ENCODE data around the gene PRPH2.
"Not testable (repeated sequence)": the region's sequence is repeated elsewhere in the genome, so short reads cannot be mapped to it uniquely, and the experiment has no call there.

PRPH2 gene

GRCh38 chr6:42740725-42741124, 18.3 kb upstream of the PRPH2 start:
- DNase-seq: no peak

- no peak for DNase-seq
Observed at GRCh38 chr6:42735976-42736375, 13.6 kb upstream of the PRPH2 start.

GRCh38 chr6:42733867-42734481, 11.6 kb upstream of the PRPH2 start:
- not testable (repeated sequence) for DNase-seq

- no peak for DNase-seq
Observed at GRCh38 chr6:42729731-42730130, 7.3 kb upstream of the PRPH2 start.

GRCh38 chr6:42727627-42728026, 5.2 kb upstream of the PRPH2 start:
- no peak for DNase-seq

- peak; percentile 6 for DNase-seq
Observed at GRCh38 chr6:42727087-42727611, 4.8 kb upstream of the PRPH2 start.

- peak; percentile 78 for DNase-seq
Observed at GRCh38 chr6:42726485-42727086, 4.2 kb upstream of the PRPH2 start.

GRCh38 chr6:42726026-42726425, 3.6 kb upstream of the PRPH2 start:
- DNase-seq: no peak

- DNase-seq: no peak
Observed at GRCh38 chr6:42724825-42725224, 2.4 kb upstream of the PRPH2 start.

- DNase-seq: no peak
Observed at GRCh38 chr6:42720739-42721138, 1.7 kb downstream of the PRPH2 start.

- no peak for DNase-seq
Observed at GRCh38 chr6:42715871-42716270, 6.5 kb downstream of the PRPH2 start.

- no peak for DNase-seq
Observed at GRCh38 chr6:42714098-42714761, 8.2 kb downstream of the PRPH2 start.

- no peak for DNase-seq
Observed at GRCh38 chr6:42711930-42712329, 10.5 kb downstream of the PRPH2 start.

GRCh38 chr6:42710316-42710715, 12.1 kb downstream of the PRPH2 start:
- DNase-seq: no peak

GRCh38 chr6:42709871-42710270, 12.5 kb downstream of the PRPH2 start:
- no peak for DNase-seq

GRCh38 chr6:42708096-42708495, 14.3 kb downstream of the PRPH2 start:
- no peak for DNase-seq

GRCh38 chr6:42707595-42707994, 14.8 kb downstream of the PRPH2 start:
- no peak for DNase-seq

- no peak for DNase-seq
Observed at GRCh38 chr6:42704937-42705374, 17.4 kb downstream of the PRPH2 start.

GRCh38 chr6:42704251-42704936, 18.0 kb downstream of the PRPH2 start:
- DNase-seq: no peak

- not testable (repeated sequence) for DNase-seq
Observed at GRCh38 chr6:42702786-42703185, 19.6 kb downstream of the PRPH2 start.

- no peak for DNase-seq
Observed at GRCh38 chr6:42702200-42702599, 20.2 kb downstream of the PRPH2 start.

GRCh38 chr6:42698217-42698616, 24.2 kb downstream of the PRPH2 start:
- no peak for DNase-seq

GRCh38 chr6:42697268-42697655, 25.1 kb downstream of the PRPH2 start:
- no peak for DNase-seq

Measured in stimulated activated CD4-positive, alpha-beta T cell treated with anti-CD3 and anti-CD28 coated beads, Interleukin-4, amount 100 ng/mL, for 24 hours (primary cell).